AG09309 (cell line): Measurements from ENCODE around the gene RB1.
"Not testable (repeated sequence)": the region's sequence is repeated elsewhere in the genome, so short reads cannot be mapped to it uniquely, and the experiment has no call there.

Experiments
- DNase-seq: peaks from one replicate; pipeline ENCODE4 v3.0.0-alpha.2; 2010; ENCODE audit warnings: low read depth
- H3K4me3 ChIP-seq: 2 replicates; pipeline ENCODE4 v1.5.1; 2011; ENCODE audit warnings: mild to moderate bottlenecking, low read depth, low read length, moderate library complexity; ENCODE audit not compliant: control insufficient read depth
- TF ChIP-seq, protein P1 (sequence below): IDR thresholded peaks from 2 replicates; pipeline ENCODE4 v1.5.1; 2011; ENCODE audit warnings: mild to moderate bottlenecking, low read depth, low read length, inconsistent platforms; ENCODE audit not compliant: insufficient read depth, control insufficient read depth; ENCODE audit errors: missing control alignments

RB1 gene

GRCh38 chr13:48426052-48426451, 122.5 kb downstream of the RB1 start:
- DNase-seq: no peak
- H3K4me3 ChIP-seq: no peak overlapping the region
- TF ChIP-seq, protein P1, sequence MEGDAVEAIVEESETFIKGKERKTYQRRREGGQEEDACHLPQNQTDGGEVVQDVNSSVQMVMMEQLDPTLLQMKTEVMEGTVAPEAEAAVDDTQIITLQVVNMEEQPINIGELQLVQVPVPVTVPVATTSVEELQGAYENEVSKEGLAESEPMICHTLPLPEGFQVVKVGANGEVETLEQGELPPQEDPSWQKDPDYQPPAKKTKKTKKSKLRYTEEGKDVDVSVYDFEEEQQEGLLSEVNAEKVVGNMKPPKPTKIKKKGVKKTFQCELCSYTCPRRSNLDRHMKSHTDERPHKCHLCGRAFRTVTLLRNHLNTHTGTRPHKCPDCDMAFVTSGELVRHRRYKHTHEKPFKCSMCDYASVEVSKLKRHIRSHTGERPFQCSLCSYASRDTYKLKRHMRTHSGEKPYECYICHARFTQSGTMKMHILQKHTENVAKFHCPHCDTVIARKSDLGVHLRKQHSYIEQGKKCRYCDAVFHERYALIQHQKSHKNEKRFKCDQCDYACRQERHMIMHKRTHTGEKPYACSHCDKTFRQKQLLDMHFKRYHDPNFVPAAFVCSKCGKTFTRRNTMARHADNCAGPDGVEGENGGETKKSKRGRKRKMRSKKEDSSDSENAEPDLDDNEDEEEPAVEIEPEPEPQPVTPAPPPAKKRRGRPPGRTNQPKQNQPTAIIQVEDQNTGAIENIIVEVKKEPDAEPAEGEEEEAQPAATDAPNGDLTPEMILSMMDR: no peak

GRCh38 chr13:48426755-48427298, 123.3 kb downstream of the RB1 start:
- DNase-seq, H3K4me3 ChIP-seq: not testable (repeated sequence)

DNA sequence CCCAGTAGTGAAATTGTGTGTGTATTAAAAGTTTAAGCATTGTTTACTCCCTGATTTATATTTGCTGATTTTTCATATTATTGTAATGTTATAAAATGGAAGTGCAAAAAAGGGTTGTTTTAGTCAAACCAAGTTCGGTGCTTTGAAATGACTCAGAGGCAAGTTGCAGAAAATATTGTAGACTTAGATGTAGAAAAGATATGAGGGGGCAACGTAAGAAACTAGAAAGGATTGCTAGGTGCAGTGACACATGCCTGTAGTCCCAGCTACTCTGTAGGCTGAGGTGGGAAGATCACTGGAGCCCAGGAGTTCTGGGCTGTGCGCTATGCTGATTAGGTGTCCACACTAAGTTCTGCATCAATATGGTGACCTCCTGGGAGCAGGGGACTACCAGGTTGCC, 125.5 kb downstream of the RB1 start:
- TF ChIP-seq, protein P1: no peak
- no peak for DNase-seq
- H3K4me3 ChIP-seq: no peak overlapping the region

- TF ChIP-seq, protein P1: no peak
- no peak overlapping the region for H3K4me3 ChIP-seq
- no peak for DNase-seq
Observed at GRCh38 chr13:48429886-48430285, 126.3 kb downstream of the RB1 start.

GRCh38 chr13:48431431-48431830, 127.9 kb downstream of the RB1 start:
- TF ChIP-seq, protein P1: no peak
- H3K4me3 ChIP-seq: no peak overlapping the region
- no peak for DNase-seq

DNA sequence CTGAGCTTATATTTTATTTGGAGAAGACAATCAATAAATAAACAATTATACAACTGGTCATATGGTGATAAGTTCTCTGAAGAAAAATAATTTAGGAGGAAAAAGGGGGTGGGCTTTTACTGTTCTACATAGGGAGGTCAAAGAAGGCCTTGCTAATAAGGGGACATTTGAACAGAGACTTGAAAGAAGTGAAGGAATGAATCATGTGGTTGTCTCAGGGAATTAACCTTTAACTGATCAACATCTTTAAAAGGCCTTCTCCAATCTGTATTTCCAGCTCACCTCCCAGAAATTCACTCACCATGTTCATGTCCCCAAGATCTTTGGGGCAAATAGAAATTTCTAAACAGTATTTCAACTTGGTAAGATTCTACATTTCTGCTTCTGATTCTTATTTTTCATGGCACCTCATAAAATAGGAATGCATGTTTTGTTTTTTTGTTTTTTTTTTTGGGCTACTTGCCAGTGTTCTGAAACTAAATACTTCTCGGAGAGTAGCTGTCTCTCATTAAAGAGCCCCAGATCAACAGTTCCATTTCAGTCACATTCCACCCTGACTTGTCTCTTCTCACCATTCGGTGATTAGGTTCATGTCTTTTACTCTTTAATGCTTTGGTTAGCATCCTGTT, 128.6 kb downstream of the RB1 start:
- TF ChIP-seq, protein P1: no peak
- DNase-seq: no peak
- H3K4me3 ChIP-seq: no peak overlapping the region

- H3K4me3 ChIP-seq: no peak overlapping the region
- DNase-seq: no peak
- TF ChIP-seq, protein P1: no peak
Observed at GRCh38 chr13:48434200-48434599, 130.6 kb downstream of the RB1 start.
